CD4-positive, alpha-beta T cell treated with Interferon alpha-2 for 1 hour (primary cell): ENCODE data around the gene MEIS2.

Experiments used
- DNase-seq, 2 donors: peaks; one replicate each; pipeline ENCODE4 v3.0.0-alpha.2; 2020 to 2022

MEIS2 gene

GRCh38 chr15:37100109-37100965 is at the start of gene MEIS2:
Gene MEIS2, minus strand, starts transcription at chr15:37100549. Its CDS starts 1,083 bp downstream, at chr15:37099466.
- DNase-seq, result peak in 1 of 2 donors; percentile 33

GRCh38 chr15:37149146-37149545 is 48.8 kb upstream of the MEIS2 start:
- no peak for DNase-seq

- DNase-seq, result no peak
Observed at GRCh38 chr15:37148714-37149113, 48.4 kb upstream of the MEIS2 start.

GRCh38 chr15:37143351-37143750 is 43.0 kb upstream of the MEIS2 start:
- no peak for DNase-seq

- no peak for DNase-seq
Observed at GRCh38 chr15:37142371-37142770, 42.0 kb upstream of the MEIS2 start.

GRCh38 chr15:37140531-37141058 is 40.2 kb upstream of the MEIS2 start:
- no peak for DNase-seq

- no peak for DNase-seq
Observed at GRCh38 chr15:37138591-37139215, 38.4 kb upstream of the MEIS2 start.

- no peak for DNase-seq
Observed at GRCh38 chr15:37137221-37137620, 36.9 kb upstream of the MEIS2 start.

GRCh38 chr15:37136666-37137065 is 36.3 kb upstream of the MEIS2 start:
- DNase-seq, result no peak

- DNase-seq, result no peak
Observed at GRCh38 chr15:37135225-37135624, 34.9 kb upstream of the MEIS2 start.

GRCh38 chr15:37134699-37135131 is 34.4 kb upstream of the MEIS2 start:
- peak in 1 of 2 donors; percentile 11 for DNase-seq

GRCh38 chr15:37134244-37134643 is 33.9 kb upstream of the MEIS2 start:
- no peak for DNase-seq

GRCh38 chr15:37133602-37134001 is 33.3 kb upstream of the MEIS2 start:
- DNase-seq, result no peak

GRCh38 chr15:37132826-37133417 is 32.6 kb upstream of the MEIS2 start:
- no peak for DNase-seq

GRCh38 chr15:37131621-37132020 is 31.3 kb upstream of the MEIS2 start:
- DNase-seq, result no peak

GRCh38 chr15:37130356-37130755 is 30.0 kb upstream of the MEIS2 start:
- no peak for DNase-seq

GRCh38 chr15:37125143-37125542 is 24.8 kb upstream of the MEIS2 start:
- no peak for DNase-seq

GRCh38 chr15:37124331-37124730 is 24.0 kb upstream of the MEIS2 start:
- DNase-seq, result no peak

- no peak for DNase-seq
Observed at GRCh38 chr15:37122703-37123102, 22.4 kb upstream of the MEIS2 start.

- no peak for DNase-seq
Observed at GRCh38 chr15:37121492-37121891, 21.1 kb upstream of the MEIS2 start.

- no peak for DNase-seq
Observed at GRCh38 chr15:37117030-37117429, 16.7 kb upstream of the MEIS2 start.

GRCh38 chr15:37115538-37115937 is 15.2 kb upstream of the MEIS2 start:
- no peak for DNase-seq

- DNase-seq, result no peak
Observed at GRCh38 chr15:37112971-37113670, 12.8 kb upstream of the MEIS2 start.
